ENCODE measurements around the gene CNIH2. TPM values are rescaled to one million over a fixed set of nuclear protein-coding genes. Genes with fewer than 3 reads are reported as not detected.

Gene CNIH2
- total and polyA plus RNA-seq, 9 of the 15 experiments (the other 6 are each of a cell fraction or from before 2014, with no cell fraction given) = 0.26 to 0.89 (median 0.40) TPM; not detected in 4

DNA sequence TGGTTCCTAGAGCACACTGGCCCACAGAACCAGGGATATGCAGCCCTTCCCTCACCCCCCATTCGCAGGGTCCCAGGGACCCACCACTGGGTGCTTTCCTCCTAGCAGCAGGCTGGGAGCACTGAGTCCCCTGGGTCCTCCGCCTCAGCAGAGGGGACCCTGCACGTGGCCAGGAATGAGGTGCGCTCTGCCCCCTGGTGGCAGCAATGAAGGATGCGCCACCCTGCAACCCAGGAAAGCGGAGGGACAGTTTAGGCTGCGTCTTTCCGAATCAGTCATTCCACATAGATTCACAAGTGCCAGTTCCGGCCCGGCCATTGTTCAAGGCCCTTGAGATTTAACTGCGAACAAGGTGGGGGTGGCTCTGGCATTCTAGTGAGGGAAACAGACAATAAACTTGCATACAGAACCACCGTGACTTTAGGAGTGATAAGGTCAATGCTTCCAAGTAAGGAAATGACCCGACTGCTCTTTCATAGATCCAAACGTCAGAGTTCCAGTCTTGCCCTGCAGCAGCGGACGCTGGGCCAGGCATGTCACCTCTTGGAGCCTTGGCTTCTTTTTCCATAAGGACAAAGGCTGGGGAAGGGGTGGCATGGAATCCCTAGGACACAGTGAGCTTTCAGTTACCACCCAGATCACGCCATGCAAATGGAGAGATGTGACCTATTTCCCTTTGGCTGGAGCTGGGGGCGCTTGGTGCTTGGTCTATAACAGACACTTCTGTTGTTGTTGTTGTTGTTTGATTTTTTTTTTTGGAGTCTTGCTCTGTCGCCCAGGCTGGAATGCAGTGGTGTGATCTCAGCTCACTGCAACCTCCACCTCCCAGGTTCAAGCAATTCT lies 50.5 kb downstream of the CNIH2 start (continued):
- TF ChIP-seq FOXJ2 (tag; IDR thresholded peaks at IDR 0.05) (no peak), NFE2 (IDR thresholded peaks at IDR 0.05; ENCODE audit: low read depth) (no peak), ILK (tag; IDR thresholded peaks at IDR 0.05; ENCODE audit: borderline replicate concordance, low read depth) (no peak), SIX5 (IDR thresholded peaks at IDR 0.05; ENCODE audit: borderline replicate concordance in 1 of 2, insufficient read depth in 1 of 2, low read depth in 1 of 2, low read length in 2 of 2) (no peak), TCF7 (IDR thresholded peaks at IDR 0.05; ENCODE audit: borderline replicate concordance) (no peak), MCM5 (IDR thresholded peaks at IDR 0.05; ENCODE audit: low read depth) (no peak), PTBP1 (IDR thresholded peaks at IDR 0.05; ENCODE audit: low read depth, low read length) (no peak), NELFE (IDR thresholded peaks at IDR 0.05; ENCODE audit: insufficient read depth, insufficient read length) (no peak), NFXL1 (CRISPR knock-in tag; IDR thresholded peaks at IDR 0.05) (no peak), ZC3H4 (CRISPR knock-in tag; IDR thresholded peaks at IDR 0.05; ENCODE audit: borderline replicate concordance) (no peak), NFRKB (IDR thresholded peaks at IDR 0.05; ENCODE audit: low read depth) (no peak), KLF16 (IDR thresholded peaks at IDR 0.05) (peak; percentile 49; the same call in 1 of the 2 replicates), ZNF175 (CRISPR knock-in tag; IDR thresholded peaks at IDR 0.05; ENCODE audit: low read depth) (no peak), ZNF717 (CRISPR knock-in tag; IDR thresholded peaks at IDR 0.05) (no peak)
- TF ChIP-seq, protein P1, sequence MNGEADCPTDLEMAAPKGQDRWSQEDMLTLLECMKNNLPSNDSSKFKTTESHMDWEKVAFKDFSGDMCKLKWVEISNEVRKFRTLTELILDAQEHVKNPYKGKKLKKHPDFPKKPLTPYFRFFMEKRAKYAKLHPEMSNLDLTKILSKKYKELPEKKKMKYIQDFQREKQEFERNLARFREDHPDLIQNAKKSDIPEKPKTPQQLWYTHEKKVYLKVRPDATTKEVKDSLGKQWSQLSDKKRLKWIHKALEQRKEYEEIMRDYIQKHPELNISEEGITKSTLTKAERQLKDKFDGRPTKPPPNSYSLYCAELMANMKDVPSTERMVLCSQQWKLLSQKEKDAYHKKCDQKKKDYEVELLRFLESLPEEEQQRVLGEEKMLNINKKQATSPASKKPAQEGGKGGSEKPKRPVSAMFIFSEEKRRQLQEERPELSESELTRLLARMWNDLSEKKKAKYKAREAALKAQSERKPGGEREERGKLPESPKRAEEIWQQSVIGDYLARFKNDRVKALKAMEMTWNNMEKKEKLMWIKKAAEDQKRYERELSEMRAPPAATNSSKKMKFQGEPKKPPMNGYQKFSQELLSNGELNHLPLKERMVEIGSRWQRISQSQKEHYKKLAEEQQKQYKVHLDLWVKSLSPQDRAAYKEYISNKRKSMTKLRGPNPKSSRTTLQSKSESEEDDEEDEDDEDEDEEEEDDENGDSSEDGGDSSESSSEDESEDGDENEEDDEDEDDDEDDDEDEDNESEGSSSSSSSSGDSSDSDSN (IDR thresholded peaks at IDR 0.05; ENCODE audit: borderline replicate concordance in 1 of 2, low read depth in 2 of 2, low read length in 2 of 2) = no peak
- TF ChIP-seq, protein P2, sequence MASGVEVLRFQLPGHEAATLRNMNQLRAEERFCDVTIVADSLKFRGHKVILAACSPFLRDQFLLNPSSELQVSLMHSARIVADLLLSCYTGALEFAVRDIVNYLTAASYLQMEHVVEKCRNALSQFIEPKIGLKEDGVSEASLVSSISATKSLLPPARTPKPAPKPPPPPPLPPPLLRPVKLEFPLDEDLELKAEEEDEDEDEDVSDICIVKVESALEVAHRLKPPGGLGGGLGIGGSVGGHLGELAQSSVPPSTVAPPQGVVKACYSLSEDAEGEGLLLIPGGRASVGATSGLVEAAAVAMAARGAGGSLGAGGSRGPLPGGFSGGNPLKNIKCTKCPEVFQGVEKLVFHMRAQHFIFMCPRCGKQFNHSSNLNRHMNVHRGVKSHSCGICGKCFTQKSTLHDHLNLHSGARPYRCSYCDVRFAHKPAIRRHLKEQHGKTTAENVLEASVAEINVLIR (CRISPR knock-in tag; IDR thresholded peaks at IDR 0.05) = no peak
- TF ChIP-seq, protein P3, sequence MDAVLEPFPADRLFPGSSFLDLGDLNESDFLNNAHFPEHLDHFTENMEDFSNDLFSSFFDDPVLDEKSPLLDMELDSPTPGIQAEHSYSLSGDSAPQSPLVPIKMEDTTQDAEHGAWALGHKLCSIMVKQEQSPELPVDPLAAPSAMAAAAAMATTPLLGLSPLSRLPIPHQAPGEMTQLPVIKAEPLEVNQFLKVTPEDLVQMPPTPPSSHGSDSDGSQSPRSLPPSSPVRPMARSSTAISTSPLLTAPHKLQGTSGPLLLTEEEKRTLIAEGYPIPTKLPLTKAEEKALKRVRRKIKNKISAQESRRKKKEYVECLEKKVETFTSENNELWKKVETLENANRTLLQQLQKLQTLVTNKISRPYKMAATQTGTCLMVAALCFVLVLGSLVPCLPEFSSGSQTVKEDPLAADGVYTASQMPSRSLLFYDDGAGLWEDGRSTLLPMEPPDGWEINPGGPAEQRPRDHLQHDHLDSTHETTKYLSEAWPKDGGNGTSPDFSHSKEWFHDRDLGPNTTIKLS (IDR thresholded peaks at IDR 0.05; ENCODE audit: borderline replicate concordance, low read depth) = peak; percentile 71; the same call in 1 of the 2 replicates
- TF ChIP-seq, protein P4, sequence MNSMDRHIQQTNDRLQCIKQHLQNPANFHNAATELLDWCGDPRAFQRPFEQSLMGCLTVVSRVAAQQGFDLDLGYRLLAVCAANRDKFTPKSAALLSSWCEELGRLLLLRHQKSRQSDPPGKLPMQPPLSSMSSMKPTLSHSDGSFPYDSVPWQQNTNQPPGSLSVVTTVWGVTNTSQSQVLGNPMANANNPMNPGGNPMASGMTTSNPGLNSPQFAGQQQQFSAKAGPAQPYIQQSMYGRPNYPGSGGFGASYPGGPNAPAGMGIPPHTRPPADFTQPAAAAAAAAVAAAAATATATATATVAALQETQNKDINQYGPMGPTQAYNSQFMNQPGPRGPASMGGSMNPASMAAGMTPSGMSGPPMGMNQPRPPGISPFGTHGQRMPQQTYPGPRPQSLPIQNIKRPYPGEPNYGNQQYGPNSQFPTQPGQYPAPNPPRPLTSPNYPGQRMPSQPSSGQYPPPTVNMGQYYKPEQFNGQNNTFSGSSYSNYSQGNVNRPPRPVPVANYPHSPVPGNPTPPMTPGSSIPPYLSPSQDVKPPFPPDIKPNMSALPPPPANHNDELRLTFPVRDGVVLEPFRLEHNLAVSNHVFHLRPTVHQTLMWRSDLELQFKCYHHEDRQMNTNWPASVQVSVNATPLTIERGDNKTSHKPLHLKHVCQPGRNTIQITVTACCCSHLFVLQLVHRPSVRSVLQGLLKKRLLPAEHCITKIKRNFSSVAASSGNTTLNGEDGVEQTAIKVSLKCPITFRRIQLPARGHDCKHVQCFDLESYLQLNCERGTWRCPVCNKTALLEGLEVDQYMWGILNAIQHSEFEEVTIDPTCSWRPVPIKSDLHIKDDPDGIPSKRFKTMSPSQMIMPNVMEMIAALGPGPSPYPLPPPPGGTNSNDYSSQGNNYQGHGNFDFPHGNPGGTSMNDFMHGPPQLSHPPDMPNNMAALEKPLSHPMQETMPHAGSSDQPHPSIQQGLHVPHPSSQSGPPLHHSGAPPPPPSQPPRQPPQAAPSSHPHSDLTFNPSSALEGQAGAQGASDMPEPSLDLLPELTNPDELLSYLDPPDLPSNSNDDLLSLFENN (IDR thresholded peaks at IDR 0.05; ENCODE audit: low read depth in 2 of 2, low read length in 2 of 2) = no peak

Measured in K562 (cell line).